Measurements from ENCODE around the gene SLC12A3. TPM values are rescaled to one million over a fixed set of nuclear protein-coding genes. Genes with fewer than 3 reads are reported as not detected.

The SLC12A3 gene
- total and polyA plus RNA-seq, 2 experiments from 2014 or later = not detected

DNA sequence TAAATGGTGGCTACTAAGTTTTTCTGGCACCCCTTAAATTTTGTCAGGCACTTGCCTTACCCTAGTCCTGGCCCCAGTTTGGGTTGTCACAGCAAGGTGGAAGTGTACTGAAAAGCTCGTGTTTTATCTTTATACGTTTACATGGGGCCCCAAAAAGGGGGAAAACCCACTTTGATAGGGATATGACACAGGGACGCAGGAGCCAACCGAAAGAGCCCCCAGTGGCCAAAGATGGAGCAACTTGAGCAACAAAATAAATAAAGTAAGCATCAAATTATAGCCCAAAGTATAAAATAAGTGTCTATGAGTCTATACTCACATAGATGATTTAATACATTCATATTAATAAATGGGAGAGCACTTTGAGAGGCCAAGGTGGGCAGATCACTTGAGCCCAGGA is 91.7 kb downstream of the SLC12A3 start:
- Histone ChIP-seq H2AFZ (no peak overlapping the region), H3K9me2 (replicated peaks; ENCODE audit: insufficient read depth) (no peaks in the 10 kb centered on the region), H3K9me3 (ENCODE audit: low read depth) (no peaks in the 10 kb centered on the region), H3K27ac (no peak overlapping the region), H4K20me1 (ENCODE audit: insufficient read depth, poor library complexity, severe bottlenecking) (no peaks in the 10 kb centered on the region), H3K4me2 (no peak overlapping the region), H3K36me3 (replicated peaks; ENCODE audit: insufficient read depth, low read depth) (no peaks in the 10 kb centered on the region), H3K27me3 (no peaks in the 10 kb centered on the region), H3K4me1 (ENCODE audit: insufficient read depth) (no peaks in the 10 kb centered on the region), H3K79me2 (no peaks in the 10 kb centered on the region), H3K4me3 (no peak overlapping the region)
- WGBS (ENCODE audit: low lambda C conversion rate, missing lambda C conversion rate) = 59% methylated on average over 4 of the region's 4 CpGs
- no peak for TF ChIP-seq CTCF (IDR thresholded peaks at IDR 0.05; ENCODE audit: poor library complexity)
- no peak for TF ChIP-seq EZH2 (IDR thresholded peaks at IDR 0.05; ENCODE audit: borderline replicate concordance)
- no peak for TF ChIP-seq EZH2phosphoT487 (IDR thresholded peaks at IDR 0.05; ENCODE audit: low read depth, severe bottlenecking, unreplicated experiment)
- DNase-seq (ENCODE audit: low spot score) = no peak

DNA sequence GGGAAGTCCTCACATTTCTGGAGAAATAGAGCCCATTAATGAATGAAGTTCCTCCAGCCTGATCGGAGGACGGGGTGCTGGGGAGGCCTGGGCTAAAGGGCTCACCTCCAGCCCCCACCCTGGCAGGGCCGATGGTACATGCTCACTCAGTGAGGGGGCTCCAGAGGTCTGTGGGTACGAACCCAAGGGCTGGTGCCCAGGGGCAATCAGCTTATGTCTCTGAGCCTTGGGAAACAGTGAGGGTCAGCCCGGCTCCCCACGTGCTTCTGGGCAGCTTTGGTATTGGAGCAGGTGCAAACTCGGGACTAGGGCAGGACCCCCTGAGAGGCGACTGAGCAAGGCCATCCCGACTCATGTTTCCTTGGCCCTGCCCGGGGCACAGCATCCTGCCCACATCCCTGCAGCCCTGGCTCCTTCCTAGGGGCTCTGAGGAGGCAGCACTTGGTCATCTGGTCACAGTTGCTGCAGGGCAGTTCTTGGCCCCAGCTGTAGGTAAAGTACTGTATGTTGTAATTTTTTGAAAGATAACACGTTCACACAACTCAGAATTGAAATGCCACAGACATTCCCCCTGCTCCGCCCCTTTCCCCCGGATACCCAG is 95.8 kb downstream of the SLC12A3 start:
- Histone ChIP-seq H3K27ac (no peak overlapping the region), H3K4me2 (no peak overlapping the region), H3K9me2 (replicated peaks; ENCODE audit: insufficient read depth) (no peaks in the 10 kb centered on the region), H3K9me3 (ENCODE audit: low read depth) (no peaks in the 10 kb centered on the region), H3K4me3 (no peak overlapping the region), H3K36me3 (replicated peaks; ENCODE audit: insufficient read depth, low read depth) (no peaks in the 10 kb centered on the region), H4K20me1 (ENCODE audit: insufficient read depth, poor library complexity, severe bottlenecking) (no peaks in the 10 kb centered on the region), H2AFZ (no peak overlapping the region), H3K79me2 (no peaks in the 10 kb centered on the region), H3K27me3 (no peaks in the 10 kb centered on the region), H3K4me1 (ENCODE audit: insufficient read depth) (no peaks in the 10 kb centered on the region)
- WGBS (ENCODE audit: low lambda C conversion rate, missing lambda C conversion rate) = 82% methylated on average over 13 of the region's 13 CpGs
- TF ChIP-seq CTCF (IDR thresholded peaks at IDR 0.05; ENCODE audit: poor library complexity) (no peak), EZH2 (IDR thresholded peaks at IDR 0.05; ENCODE audit: borderline replicate concordance) (no peak), EZH2phosphoT487 (IDR thresholded peaks at IDR 0.05; ENCODE audit: low read depth, severe bottlenecking, unreplicated experiment) (no peak)
- no peak for DNase-seq (ENCODE audit: low spot score)

DNA sequence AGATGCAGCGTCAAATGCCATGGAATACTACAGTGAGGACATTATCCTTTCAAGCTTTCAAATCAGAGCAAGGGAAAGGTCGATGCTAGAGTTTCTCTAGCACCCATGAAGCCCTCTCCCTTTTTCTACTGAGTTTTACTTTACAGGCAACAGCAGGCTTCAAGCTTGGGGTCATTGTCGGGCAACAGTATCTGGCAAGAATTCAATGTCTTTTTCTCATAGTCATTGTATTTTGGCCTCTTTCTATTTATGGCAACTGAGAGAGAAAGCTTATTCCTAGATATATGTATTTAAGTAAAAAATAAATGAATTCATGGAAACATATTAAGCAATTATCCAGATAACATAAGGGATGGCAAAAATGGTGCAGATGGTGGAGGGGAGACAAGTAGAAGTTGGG is 96.4 kb downstream of the SLC12A3 start:
- WGBS (ENCODE audit: low lambda C conversion rate, missing lambda C conversion rate) = 93% methylated on average over 3 of the region's 3 CpGs
- no peak overlapping the region for H2AFZ ChIP-seq
- H3K27ac ChIP-seq = no peak overlapping the region
- TF ChIP-seq EZH2 (IDR thresholded peaks at IDR 0.05; ENCODE audit: borderline replicate concordance) = no peak
- no peaks in the 10 kb centered on the region for H3K9me3 ChIP-seq (ENCODE audit: low read depth)
- no peaks in the 10 kb centered on the region for H3K4me1 ChIP-seq (ENCODE audit: insufficient read depth)
- DNase-seq (ENCODE audit: low spot score) = no peak
- no peaks in the 10 kb centered on the region for H3K27me3 ChIP-seq
- H3K9me2 ChIP-seq (replicated peaks; ENCODE audit: insufficient read depth) = no peaks in the 10 kb centered on the region
- no peaks in the 10 kb centered on the region for H3K36me3 ChIP-seq (replicated peaks; ENCODE audit: insufficient read depth, low read depth)
- H3K79me2 ChIP-seq = no peaks in the 10 kb centered on the region
- no peaks in the 10 kb centered on the region for H4K20me1 ChIP-seq (ENCODE audit: insufficient read depth, poor library complexity, severe bottlenecking)
- H3K4me2 ChIP-seq = no peak overlapping the region
- H3K4me3 ChIP-seq = no peak overlapping the region

GRCh38 chr16:56961851-56962281 is 96.9 kb downstream of the SLC12A3 start, which contains the start of gene CETP:
TSS of gene CETP (plus strand) at chr16:56961950. CDS start at chr16:56961980, 30 bp downstream.
- Histone ChIP-seq H3K4me3 (no peak within 1 kb of the TSS), H3K79me2 (no peaks in the 10 kb centered on the region), H3K27ac (no peak within 1 kb of the TSS), H3K9me2 (replicated peaks; ENCODE audit: insufficient read depth) (no peaks in the 10 kb centered on the region), H2AFZ (no peak within 1 kb of the TSS), H3K27me3 (no peaks in the 10 kb centered on the region), H3K4me2 (no peak within 1 kb of the TSS), H3K9me3 (ENCODE audit: low read depth) (no peaks in the 10 kb centered on the region), H3K36me3 (replicated peaks; ENCODE audit: insufficient read depth, low read depth) (no peaks in the 10 kb centered on the region), H3K4me1 (ENCODE audit: insufficient read depth) (no peaks in the 10 kb centered on the region), H4K20me1 (ENCODE audit: insufficient read depth, poor library complexity, severe bottlenecking) (no peaks in the 10 kb centered on the region)
- no peak for DNase-seq (ENCODE audit: low spot score)
- TF ChIP-seq EZH2phosphoT487 (IDR thresholded peaks at IDR 0.05; ENCODE audit: low read depth, severe bottlenecking, unreplicated experiment) (no peak), EZH2 (IDR thresholded peaks at IDR 0.05; ENCODE audit: borderline replicate concordance) (no peak), CTCF (IDR thresholded peaks at IDR 0.05; ENCODE audit: poor library complexity) (no peak)
- WGBS (ENCODE audit: low lambda C conversion rate, missing lambda C conversion rate) = 87% methylated on average over 12 of the region's 12 CpGs

All from hepatocyte (in vitro differentiated cells).